H9 (cell line): ENCODE results near the gene ATP11B. TPM values are rescaled to one million over a fixed set of nuclear protein-coding genes. Genes with fewer than 3 reads are reported as not detected.

Experiments
- DNase-seq: peaks from one replicate; pipeline ENCODE4 v3.0.0-alpha.2; 2017
- H2AFZ ChIP-seq: one replicate; pipeline ENCODE4 v1.6.1; 2013; ENCODE audit warnings: mild to moderate bottlenecking, low read length, control low read depth, moderate library complexity
- H2AK5ac ChIP-seq: 2 replicates; pipeline ENCODE4 v1.6.1; 2013; ENCODE audit warnings: low read length, control low read depth, mixed read lengths; ENCODE audit not compliant: insufficient read length
- H2BK120ac ChIP-seq: one replicate; pipeline ENCODE4 v1.6.1; 2013; ENCODE audit warnings: low read depth, mild to moderate bottlenecking, low read length, control low read depth, inconsistent platforms; ENCODE audit not compliant: poor library complexity, severe bottlenecking
- H2BK12ac ChIP-seq: 2 replicates; pipeline ENCODE4 v1.6.1; 2013; ENCODE audit warnings: low read length, control low read depth, mixed read lengths, low read depth; ENCODE audit not compliant: insufficient read length
- H2BK15ac ChIP-seq: 2 replicates; pipeline ENCODE4 v1.6.1; 2013; ENCODE audit warnings: low read depth, low read length, control low read depth
- H2BK20ac ChIP-seq: one replicate; pipeline ENCODE4 v1.6.1; 2013; ENCODE audit warnings: low read depth, mild to moderate bottlenecking, low read length, control low read depth, inconsistent platforms; ENCODE audit not compliant: poor library complexity, severe bottlenecking
- H2BK5ac ChIP-seq: 2 replicates; pipeline ENCODE4 v1.6.1; 2013; ENCODE audit warnings: low read length, control low read depth, mixed read lengths; ENCODE audit not compliant: insufficient read length
- H3K14ac ChIP-seq: 2 replicates; pipeline ENCODE4 v1.6.1; 2013; ENCODE audit warnings: low read length, control low read depth; ENCODE audit not compliant: insufficient read depth
- H3K18ac ChIP-seq: 2 replicates; pipeline ENCODE4 v1.6.1; 2013; ENCODE audit warnings: low read depth, mild to moderate bottlenecking, mixed read lengths, low read length, control low read depth; ENCODE audit not compliant: insufficient read length
- H3K23ac ChIP-seq: 2 replicates; pipeline ENCODE4 v1.6.1; 2013; ENCODE audit warnings: low read length, control low read depth, mixed read lengths, low read depth; ENCODE audit not compliant: insufficient read length
- H3K23me2 ChIP-seq: 2 replicates; pipeline ENCODE4 v1.6.1; 2013; ENCODE audit warnings: low read depth, mild to moderate bottlenecking, mixed read lengths, low read length, control low read depth; ENCODE audit not compliant: insufficient read length, poor library complexity, severe bottlenecking
- H3K27ac ChIP-seq: 2 replicates; pipeline ENCODE4 v1.5.1; 2013; ENCODE audit warnings: low read length, control low read depth, mixed read lengths, low read depth; ENCODE audit not compliant: insufficient read length
- H3K27me3 ChIP-seq: 2 replicates; pipeline ENCODE4 v1.6.1; 2013; ENCODE audit warnings: low read length, control low read depth, inconsistent platforms; ENCODE audit not compliant: insufficient read depth
- H3K4ac ChIP-seq: 2 replicates; pipeline ENCODE4 v1.6.1; 2013; ENCODE audit warnings: low read depth, mild to moderate bottlenecking, control low read depth, inconsistent platforms, low read length, moderate library complexity
- H3K4me1 ChIP-seq: 2 replicates; pipeline ENCODE4 v1.6.1; 2013; ENCODE audit warnings: low read length, control low read depth, inconsistent platforms; ENCODE audit not compliant: insufficient read depth
- H3K4me2 ChIP-seq: 2 replicates; pipeline ENCODE4 v1.6.1; 2013; ENCODE audit warnings: low read length, control low read depth, mixed read lengths; ENCODE audit not compliant: insufficient read length, insufficient read depth
- H3K56ac ChIP-seq: 2 replicates; pipeline ENCODE4 v1.6.1; 2013; ENCODE audit warnings: low read depth, mild to moderate bottlenecking, mixed read lengths, low read length, control low read depth; ENCODE audit not compliant: insufficient read length
- H3K79me1 ChIP-seq: 2 replicates; pipeline ENCODE4 v1.6.1; 2013; ENCODE audit warnings: low read depth, mild to moderate bottlenecking, moderate library complexity, low read length, control low read depth, inconsistent platforms; ENCODE audit not compliant: insufficient read depth, poor library complexity, severe bottlenecking
- H3K79me2 ChIP-seq: 2 replicates; pipeline ENCODE4 v1.6.1; 2013; ENCODE audit warnings: low read length, control low read depth, inconsistent platforms; ENCODE audit not compliant: insufficient read depth
- H3K9ac ChIP-seq: 2 replicates; pipeline ENCODE4 v1.6.1; 2013; ENCODE audit warnings: low read length, control low read depth, mixed read lengths; ENCODE audit not compliant: insufficient read length; ENCODE audit errors: extremely low read depth
- H3K9me3 ChIP-seq: one replicate; pipeline ENCODE4 v1.6.1; 2013; ENCODE audit warnings: low read depth, low read length, inconsistent platforms; ENCODE audit not compliant: control insufficient read depth
- H3T11ph ChIP-seq: one replicate; pipeline ENCODE4 v1.6.1; 2013; ENCODE audit warnings: mild to moderate bottlenecking, low read length, control low read depth, inconsistent platforms
- H4K20me1 ChIP-seq: one replicate; pipeline ENCODE4 v1.6.1; 2013; ENCODE audit not compliant: control insufficient read depth, insufficient read length, insufficient read depth
- H4K5ac ChIP-seq: 2 replicates; pipeline ENCODE4 v1.6.1; 2013; ENCODE audit warnings: low read depth, mild to moderate bottlenecking, mixed read lengths, low read length, control low read depth; ENCODE audit not compliant: insufficient read length
- H4K8ac ChIP-seq: replicated peaks from 2 replicates; pipeline ENCODE4 v1.6.1; 2013; ENCODE audit warnings: low read length, control low read depth, mixed read lengths, low read depth; ENCODE audit not compliant: insufficient read length
- H4K91ac ChIP-seq: 2 replicates; pipeline ENCODE4 v1.6.1; 2013; ENCODE audit warnings: low read depth, mild to moderate bottlenecking, moderate library complexity, mixed read lengths, low read length, control low read depth; ENCODE audit not compliant: insufficient read length
- H3K27ac Mint-ChIP-seq, 3 experiments: 2 replicates in 2 of 3; 3 replicates in 1 of 3; pipeline ENCODE4 v1.8.0; 2020 to 2021; ENCODE audit warnings: mixed read lengths in 3 of 3, mild to moderate bottlenecking in 1 of 3, moderate library complexity in 1 of 3
- H3K27me3 Mint-ChIP-seq: 2 replicates; pipeline ENCODE4 v1.8.0; 2021; ENCODE audit warnings: low read depth, mild to moderate bottlenecking, moderate library complexity, mixed read lengths
- H3K36me3 Mint-ChIP-seq, 3 experiments: 2 replicates in 2 of 3; 3 replicates in 1 of 3; pipeline ENCODE4 v1.8.0; 2020 to 2021; ENCODE audit warnings: low read depth in 3 of 3, mixed read lengths in 3 of 3; ENCODE audit not compliant: insufficient read depth in 1 of 3
- H3K4me1 Mint-ChIP-seq, 2 experiments: 2 replicates each; pipeline ENCODE4 v1.8.0; 2020; ENCODE audit warnings: mixed read lengths in 2 of 2
- H3K4me3 Mint-ChIP-seq, 2 experiments: 2 replicates in 1 of 2; 3 replicates in 1 of 2; pipeline ENCODE4 v1.8.0; 2020 to 2021; ENCODE audit warnings: mild to moderate bottlenecking in 2 of 2, mixed read lengths in 2 of 2, moderate library complexity in 1 of 2
- H3K9me3 Mint-ChIP-seq, 2 experiments: 2 replicates in 1 of 2; 3 replicates in 1 of 2; pipeline ENCODE4 v1.8.0; 2020; ENCODE audit warnings: mild to moderate bottlenecking in 2 of 2, mixed read lengths in 2 of 2, moderate library complexity in 1 of 2
- WGBS: extraction: QIAGEN DNeasy Blood & Tissue Kit; methylation state at CpG from one replicate; pipeline ENCODE4 v1.1.7; 2013; ENCODE audit warnings: missing lambda C conversion rate, low lambda C conversion rate, mixed read lengths; ENCODE audit not compliant: insufficient read length; ENCODE audit errors: extremely low coverage; 5-methylcytosine and 5-hydroxymethylcytosine counted together
- total RNA-seq: library from RNA; stranded (reverse); gene quantifications from 2 replicates; pipeline ENCODE4 v1.2.1, GENCODE V29; 2021
- TF ChIP-seq, protein P1 (sequence below): fragments of 200-600 bp; sonication (generic); conservative IDR thresholded peaks from 3 replicates; pipeline ENCODE4 v1.8.0; 2021; ENCODE audit warnings: antibody characterized with exemption, mild to moderate bottlenecking

ATP11B gene
- total RNA-seq, 1 experiment from 2014 or later: 30.0 TPM

DNA sequence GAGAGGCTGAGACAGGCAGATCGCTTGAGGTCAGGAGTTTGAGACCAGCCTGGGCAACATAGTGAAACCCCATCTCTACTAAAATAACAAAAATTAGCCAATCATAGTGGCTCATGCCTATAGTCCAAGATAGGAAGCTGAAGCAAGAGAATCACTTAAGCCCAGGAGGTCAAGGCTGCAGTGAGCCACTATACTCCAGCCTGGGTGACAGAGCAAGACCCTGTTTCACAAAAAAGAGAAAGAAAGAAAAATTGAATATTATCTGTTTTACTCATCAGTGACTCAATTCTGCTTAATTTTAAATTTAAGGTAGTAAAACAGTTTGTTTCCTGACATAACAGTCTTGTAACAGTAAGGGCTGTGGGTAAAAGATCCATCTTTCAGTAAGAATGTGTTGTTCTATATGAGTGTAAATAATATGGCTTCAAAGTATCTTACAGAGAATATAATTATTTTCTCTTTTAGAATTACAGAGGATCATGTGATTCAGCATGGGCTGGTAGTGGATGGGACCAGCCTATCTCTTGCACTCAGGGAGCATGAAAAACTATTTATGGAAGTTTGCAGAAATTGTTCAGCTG, 85.8 kb downstream of the ATP11B start:
- Histone ChIP-seq H3T11ph (no peak overlapping the region), H2BK20ac (no peak overlapping the region), H4K5ac (no peak overlapping the region), H3K4me2 (no peak overlapping the region), H3K79me2 (no peaks in the 10 kb centered on the region), H3K9me3 (no peaks in the 10 kb centered on the region), H3K14ac (no peak overlapping the region), H3K9ac (no peak overlapping the region), H4K20me1 (no peaks in the 10 kb centered on the region), H3K4me1 (no peaks in the 10 kb centered on the region), H3K27ac (no peak overlapping the region), H2BK12ac (no peak overlapping the region), H3K56ac (no peak overlapping the region), H3K4ac (no peak overlapping the region), H2BK120ac (no peak overlapping the region), H3K79me1 (no peaks in the 10 kb centered on the region), H4K91ac (no peak overlapping the region), H3K18ac (no peak overlapping the region), H2AK5ac (no peak overlapping the region), H3K27me3 (no peaks in the 10 kb centered on the region), H2BK15ac (no peak overlapping the region), H3K23ac (no peak overlapping the region), H3K23me2 (no peaks in the 10 kb centered on the region), H2AFZ (no peak overlapping the region), H2BK5ac (no peak overlapping the region), H4K8ac (no peak overlapping the region)
- Mint-ChIP-seq H3K27ac (no peak overlapping the region), H3K4me1 (peaks cover 2 to 3% of the 10 kb centered on the region in 2 experiments; a peak in 2 of 4 replicates), H3K27me3 (no peaks in the 10 kb centered on the region), H3K36me3 (peaks cover 0 to 7% (median 0%) of the 10 kb centered on the region in 3 experiments; a peak in 2 of 7 replicates), H3K9me3 (no peaks in the 10 kb centered on the region), H3K4me3 (no peak overlapping the region)
- no peak for DNase-seq
- WGBS: no CpG with 5 or more reads among the region's 1 CpG
- TF ChIP-seq, protein P1, sequence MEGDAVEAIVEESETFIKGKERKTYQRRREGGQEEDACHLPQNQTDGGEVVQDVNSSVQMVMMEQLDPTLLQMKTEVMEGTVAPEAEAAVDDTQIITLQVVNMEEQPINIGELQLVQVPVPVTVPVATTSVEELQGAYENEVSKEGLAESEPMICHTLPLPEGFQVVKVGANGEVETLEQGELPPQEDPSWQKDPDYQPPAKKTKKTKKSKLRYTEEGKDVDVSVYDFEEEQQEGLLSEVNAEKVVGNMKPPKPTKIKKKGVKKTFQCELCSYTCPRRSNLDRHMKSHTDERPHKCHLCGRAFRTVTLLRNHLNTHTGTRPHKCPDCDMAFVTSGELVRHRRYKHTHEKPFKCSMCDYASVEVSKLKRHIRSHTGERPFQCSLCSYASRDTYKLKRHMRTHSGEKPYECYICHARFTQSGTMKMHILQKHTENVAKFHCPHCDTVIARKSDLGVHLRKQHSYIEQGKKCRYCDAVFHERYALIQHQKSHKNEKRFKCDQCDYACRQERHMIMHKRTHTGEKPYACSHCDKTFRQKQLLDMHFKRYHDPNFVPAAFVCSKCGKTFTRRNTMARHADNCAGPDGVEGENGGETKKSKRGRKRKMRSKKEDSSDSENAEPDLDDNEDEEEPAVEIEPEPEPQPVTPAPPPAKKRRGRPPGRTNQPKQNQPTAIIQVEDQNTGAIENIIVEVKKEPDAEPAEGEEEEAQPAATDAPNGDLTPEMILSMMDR: no peak
